Right atrium auricular region (tissue), 2 donors: ENCODE results near the gene UBTF. TPM values are rescaled to one million over a fixed set of nuclear protein-coding genes. Genes with fewer than 3 reads are reported as not detected.

Source experiments
- DNase-seq: peaks from one replicate; pipeline ENCODE4 v3.0.0-alpha.2; 2019; ENCODE audit warnings: low spot score
- H3K27ac ChIP-seq, 2 donors: fragments of 200-600 bp; sonication (generic); 1 replicate in 1 of 2; 2 replicates in 1 of 2; pipeline ENCODE4 v1.5.1; 2016 to 2019
- H3K27me3 ChIP-seq, 2 donors: fragments of 200-600 bp; sonication (generic); one replicate each; pipeline versions ENCODE4 v1.5.1 to v1.6.0; 2017 to 2019
- H3K36me3 ChIP-seq: fragments of 200-600 bp; sonication (generic); one replicate; pipeline ENCODE4 v1.5.1; 2016
- H3K4me1 ChIP-seq, 2 donors: fragments of 200-600 bp; sonication (generic); one replicate each; pipeline versions ENCODE4 v1.5.1 to v1.6.0; 2017 to 2019
- H3K4me3 ChIP-seq, 2 donors: fragments of 200-600 bp; sonication (generic); 1 replicate in 1 of 2; 2 replicates in 1 of 2; pipeline ENCODE4 v1.5.1; 2017 to 2019; ENCODE audit warnings: mild to moderate bottlenecking in 1 of 2, moderate library complexity in 1 of 2
- H3K9me3 ChIP-seq, 2 donors: fragments of 200-600 bp; sonication (generic); one replicate each; pipeline ENCODE4 v1.5.1; 2019
- total RNA-seq, 2 donors: library from RNA; depleted of rRNA; stranded (reverse); fragments of >200 nt; gene quantifications; one replicate each; pipeline ENCODE4 v1.1.0, GENCODE V29; 2016
- TF ChIP-seq, protein P1 (sequence below), 2 donors: fragments of 200-600 bp; sonication (generic); IDR thresholded peaks; one replicate each; pipeline ENCODE4 v1.5.1; 2019; ENCODE audit warnings: antibody characterized with exemption in 2 of 2

Gene UBTF
- total RNA-seq, 2 donors from 2014 or later = 39.3 to 42.3 TPM

- no peaks in the 10 kb centered on the region for H3K9me3 ChIP-seq
- DNase-seq = no peak
- H3K4me3 ChIP-seq = no peak overlapping the region
- TF ChIP-seq, protein P1, sequence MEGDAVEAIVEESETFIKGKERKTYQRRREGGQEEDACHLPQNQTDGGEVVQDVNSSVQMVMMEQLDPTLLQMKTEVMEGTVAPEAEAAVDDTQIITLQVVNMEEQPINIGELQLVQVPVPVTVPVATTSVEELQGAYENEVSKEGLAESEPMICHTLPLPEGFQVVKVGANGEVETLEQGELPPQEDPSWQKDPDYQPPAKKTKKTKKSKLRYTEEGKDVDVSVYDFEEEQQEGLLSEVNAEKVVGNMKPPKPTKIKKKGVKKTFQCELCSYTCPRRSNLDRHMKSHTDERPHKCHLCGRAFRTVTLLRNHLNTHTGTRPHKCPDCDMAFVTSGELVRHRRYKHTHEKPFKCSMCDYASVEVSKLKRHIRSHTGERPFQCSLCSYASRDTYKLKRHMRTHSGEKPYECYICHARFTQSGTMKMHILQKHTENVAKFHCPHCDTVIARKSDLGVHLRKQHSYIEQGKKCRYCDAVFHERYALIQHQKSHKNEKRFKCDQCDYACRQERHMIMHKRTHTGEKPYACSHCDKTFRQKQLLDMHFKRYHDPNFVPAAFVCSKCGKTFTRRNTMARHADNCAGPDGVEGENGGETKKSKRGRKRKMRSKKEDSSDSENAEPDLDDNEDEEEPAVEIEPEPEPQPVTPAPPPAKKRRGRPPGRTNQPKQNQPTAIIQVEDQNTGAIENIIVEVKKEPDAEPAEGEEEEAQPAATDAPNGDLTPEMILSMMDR (IDR thresholded peaks at IDR 0.05) = no peak
- H3K4me1 ChIP-seq = no peaks in the 10 kb centered on the region
- H3K36me3 ChIP-seq = no peaks in the 10 kb centered on the region
- H3K27ac ChIP-seq = no peak overlapping the region
- no peaks in the 10 kb centered on the region for H3K27me3 ChIP-seq
Measured at GRCh38 chr17:44235583-44235936, 16.1 kb upstream of the UBTF start.

- no peak overlapping the region for H3K4me3 ChIP-seq
- TF ChIP-seq, protein P1 (IDR thresholded peaks at IDR 0.05) = no peak
- no peaks in the 10 kb centered on the region for H3K27me3 ChIP-seq
- H3K27ac ChIP-seq = no peak overlapping the region
- no peaks in the 10 kb centered on the region for H3K4me1 ChIP-seq
- H3K9me3 ChIP-seq = no peaks in the 10 kb centered on the region
- DNase-seq = no peak
- no peaks in the 10 kb centered on the region for H3K36me3 ChIP-seq
Measured at GRCh38 chr17:44233582-44233981, 14.1 kb upstream of the UBTF start.

- Histone ChIP-seq H3K36me3 (no peaks in the 10 kb centered on the region), H3K9me3 (no peaks in the 10 kb centered on the region), H3K27me3 (no peaks in the 10 kb centered on the region), H3K27ac (no peak overlapping the region), H3K4me1 (no peaks in the 10 kb centered on the region), H3K4me3 (no peak overlapping the region)
- TF ChIP-seq, protein P1 (IDR thresholded peaks at IDR 0.05) = no peak
- no peak for DNase-seq
Measured at GRCh38 chr17:44232061-44232460, 12.6 kb upstream of the UBTF start.

DNA sequence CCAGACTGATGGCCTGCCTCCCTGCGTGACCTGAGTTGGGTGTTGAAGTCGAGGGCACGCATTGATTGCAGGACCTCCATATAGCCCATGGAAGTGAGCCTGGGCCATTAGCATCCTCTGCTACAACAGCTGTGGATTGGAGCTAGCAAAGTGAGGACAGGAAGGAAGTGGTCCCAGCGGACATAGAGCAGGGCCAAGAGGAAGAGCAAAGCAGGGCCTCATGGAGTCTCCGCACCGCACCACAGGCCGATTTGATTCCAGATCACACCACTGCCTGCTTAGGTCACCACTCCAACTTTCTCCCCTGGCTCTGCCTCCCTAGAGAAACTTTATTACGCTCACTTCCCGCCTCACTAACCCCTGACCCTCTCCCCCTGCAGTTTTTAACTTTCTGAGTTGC is 10.7 kb upstream of the UBTF start:
- no peaks in the 10 kb centered on the region for H3K9me3 ChIP-seq
- H3K27me3 ChIP-seq = no peaks in the 10 kb centered on the region
- no peak overlapping the region for H3K4me3 ChIP-seq
- H3K4me1 ChIP-seq = no peaks in the 10 kb centered on the region
- no peaks in the 10 kb centered on the region for H3K36me3 ChIP-seq
- TF ChIP-seq, protein P1 (IDR thresholded peaks at IDR 0.05) = no peak
- H3K27ac ChIP-seq = no peak overlapping the region
- DNase-seq = no peak

- TF ChIP-seq, protein P1 (IDR thresholded peaks at IDR 0.05) = no peak
- Histone ChIP-seq H3K4me1 (no peaks in the 10 kb centered on the region), H3K9me3 (no peaks in the 10 kb centered on the region), H3K27me3 (no peaks in the 10 kb centered on the region), H3K4me3 (no peak overlapping the region), H3K36me3 (no peaks in the 10 kb centered on the region), H3K27ac (no peak overlapping the region)
- no peak for DNase-seq
Measured at GRCh38 chr17:44229090-44229489, 9.6 kb upstream of the UBTF start.

- TF ChIP-seq, protein P1 (IDR thresholded peaks at IDR 0.05) = no peak
- no peak overlapping the region for H3K4me3 ChIP-seq
- DNase-seq = no peak
- peak overlapping the region; percentile 98 to 99 for H3K27ac ChIP-seq
- H3K36me3 ChIP-seq = no peaks in the 10 kb centered on the region
- no peaks in the 10 kb centered on the region for H3K9me3 ChIP-seq
- no peaks in the 10 kb centered on the region for H3K27me3 ChIP-seq
- peaks cover 0 to 20% of the 10 kb centered on the region in 2 donors for H3K4me1 ChIP-seq
Measured at GRCh38 chr17:44223541-44224071, 4.1 kb upstream of the UBTF start.
